Activated T-cell treated with anti-CD3 and anti-CD28 coated beads, Interleukin-2, amount 50 U/mL, for 24 hours (primary cell): ENCODE data around the gene FRMPD2.

Source experiments
- DNase-seq: peaks from one replicate; pipeline ENCODE4 v3.0.0-alpha.2; 2020
- H3K27ac Mint-ChIP-seq: 2 replicates; pipeline ENCODE4 v1.8.0; 2020; ENCODE audit warnings: mild to moderate bottlenecking, mixed read lengths
- H3K27me3 Mint-ChIP-seq: 2 replicates; pipeline ENCODE4 v1.8.0; 2020; ENCODE audit warnings: mixed read lengths
- H3K36me3 Mint-ChIP-seq: 2 replicates; pipeline ENCODE4 v1.8.0; 2020; ENCODE audit warnings: low read depth, mixed read lengths
- H3K4me1 Mint-ChIP-seq: 2 replicates; pipeline ENCODE4 v1.8.0; 2020; ENCODE audit warnings: low read depth, mixed read lengths
- H3K4me3 Mint-ChIP-seq: 2 replicates; pipeline ENCODE4 v1.8.0; 2020; ENCODE audit warnings: mild to moderate bottlenecking, moderate library complexity, mixed read lengths
- H3K9me3 Mint-ChIP-seq: 2 replicates; pipeline ENCODE4 v1.8.0; 2020; ENCODE audit warnings: mixed read lengths

The FRMPD2 gene

DNA sequence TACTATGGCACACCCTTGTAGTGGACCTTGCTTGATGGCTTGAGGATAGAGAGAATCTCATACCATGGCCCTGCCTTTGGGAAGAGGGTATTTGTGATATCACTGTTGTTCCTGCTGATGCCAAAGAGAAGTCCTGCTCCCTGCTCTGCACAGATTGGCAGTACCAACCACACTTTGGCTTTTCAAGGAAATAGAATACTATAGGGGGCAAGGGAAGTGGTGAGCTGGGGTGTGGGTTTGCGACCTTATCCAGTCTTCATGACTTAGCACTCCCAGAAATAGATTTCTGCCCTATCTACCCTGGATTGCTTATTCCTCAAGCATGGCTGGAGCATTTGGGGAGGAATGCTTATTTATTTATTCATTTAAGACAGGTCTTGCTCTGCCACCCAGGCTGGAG is 25.2 kb upstream of the FRMPD2 start:
- no peaks in the 10 kb centered on the region for H3K9me3 Mint-ChIP-seq
- no peak overlapping the region for H3K27ac Mint-ChIP-seq
- H3K4me3 Mint-ChIP-seq = no peak overlapping the region
- H3K4me1 Mint-ChIP-seq = peaks cover 2% of the 10 kb centered on the region
- H3K36me3 Mint-ChIP-seq = no peaks in the 10 kb centered on the region
- no peaks in the 10 kb centered on the region for H3K27me3 Mint-ChIP-seq
- no peak for DNase-seq

- no peak for DNase-seq
- no peak overlapping the region for H3K27ac Mint-ChIP-seq
- H3K4me3 Mint-ChIP-seq = no peak overlapping the region
- H3K36me3 Mint-ChIP-seq = no peaks in the 10 kb centered on the region
- no peaks in the 10 kb centered on the region for H3K27me3 Mint-ChIP-seq
- H3K9me3 Mint-ChIP-seq = no peaks in the 10 kb centered on the region
- peaks cover 2% of the 10 kb centered on the region for H3K4me1 Mint-ChIP-seq
Observed at GRCh38 chr10:48299066-48299465, 24.6 kb upstream of the FRMPD2 start.

GRCh38 chr10:48296576-48297098 is 22.1 kb upstream of the FRMPD2 start:
- Mint-ChIP-seq H3K4me1 (peaks cover 1% of the 10 kb centered on the region), H3K9me3 (no peaks in the 10 kb centered on the region), H3K27ac (no peak overlapping the region), H3K27me3 (no peaks in the 10 kb centered on the region), H3K36me3 (no peaks in the 10 kb centered on the region), H3K4me3 (no peak overlapping the region)
- no peak for DNase-seq

- no peak for DNase-seq
- H3K36me3 Mint-ChIP-seq = no peaks in the 10 kb centered on the region
- H3K9me3 Mint-ChIP-seq = no peaks in the 10 kb centered on the region
- H3K4me1 Mint-ChIP-seq = peaks cover 4% of the 10 kb centered on the region
- no peak overlapping the region for H3K27ac Mint-ChIP-seq
- peaks cover 4% of the 10 kb centered on the region for H3K27me3 Mint-ChIP-seq
- H3K4me3 Mint-ChIP-seq = no peak overlapping the region
Observed at GRCh38 chr10:48294431-48294830, 19.9 kb upstream of the FRMPD2 start.

DNA sequence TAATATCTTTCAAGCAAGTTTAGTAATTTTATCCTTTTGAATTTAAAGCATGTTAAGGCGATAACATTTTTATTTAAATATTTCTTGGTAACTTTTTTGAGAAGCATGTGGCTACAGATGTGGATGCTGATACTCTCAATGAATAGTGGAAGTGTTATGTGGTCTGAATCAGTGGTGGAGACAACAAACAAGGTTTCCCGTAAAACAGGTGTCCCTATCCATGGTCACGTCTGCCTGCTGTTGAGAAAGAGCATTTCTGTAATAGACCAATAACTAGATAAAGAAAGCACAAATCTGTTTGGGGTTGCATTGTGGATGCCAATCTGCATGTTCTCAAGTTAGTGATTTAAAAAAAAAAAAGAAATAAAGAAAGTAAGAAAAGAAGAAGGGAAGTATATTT is 18.1 kb upstream of the FRMPD2 start:
- H3K27ac Mint-ChIP-seq = no peak overlapping the region
- H3K36me3 Mint-ChIP-seq = no peaks in the 10 kb centered on the region
- no peak for DNase-seq
- H3K9me3 Mint-ChIP-seq = no peaks in the 10 kb centered on the region
- no peak overlapping the region for H3K4me3 Mint-ChIP-seq
- H3K4me1 Mint-ChIP-seq = peaks cover 8% of the 10 kb centered on the region
- H3K27me3 Mint-ChIP-seq = peaks cover 4% of the 10 kb centered on the region

DNA sequence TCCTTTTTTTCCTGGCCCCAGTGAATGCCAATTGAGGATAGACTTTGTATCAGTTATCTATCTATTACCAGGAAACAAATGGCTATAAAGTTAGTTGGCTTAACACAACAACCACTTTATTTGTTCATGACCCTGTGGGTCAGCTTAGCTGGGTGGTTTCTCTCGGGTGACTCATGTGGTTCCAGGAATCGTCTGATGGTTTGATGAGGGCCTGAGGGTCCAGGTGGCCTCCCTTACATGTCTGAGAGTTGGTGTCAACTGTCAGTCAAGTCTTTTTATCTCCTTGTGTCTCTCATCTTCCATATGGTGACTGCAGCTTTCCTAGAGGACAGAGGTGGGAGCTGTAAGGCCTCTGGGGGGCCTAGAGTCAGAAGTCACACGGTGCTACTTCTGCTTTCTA is 16.7 kb upstream of the FRMPD2 start:
- H3K27ac Mint-ChIP-seq = no peak overlapping the region

GRCh38 chr10:48290286-48290685 is 15.8 kb upstream of the FRMPD2 start:
- DNase-seq = no peak
- no peaks in the 10 kb centered on the region for H3K9me3 Mint-ChIP-seq
- H3K36me3 Mint-ChIP-seq = no peaks in the 10 kb centered on the region
- no peak overlapping the region for H3K4me3 Mint-ChIP-seq
- peaks cover 16% of the 10 kb centered on the region for H3K27me3 Mint-ChIP-seq
- peaks cover 8% of the 10 kb centered on the region for H3K4me1 Mint-ChIP-seq
- H3K27ac Mint-ChIP-seq = no peak overlapping the region

More for the DNA sequence above, 16.7 kb upstream of the FRMPD2 start:
- H3K4me3 Mint-ChIP-seq = no peak overlapping the region
- H3K36me3 Mint-ChIP-seq = no peaks in the 10 kb centered on the region
- DNase-seq = no peak
- no peaks in the 10 kb centered on the region for H3K9me3 Mint-ChIP-seq
- peaks cover 8% of the 10 kb centered on the region for H3K27me3 Mint-ChIP-seq
- peaks cover 8% of the 10 kb centered on the region for H3K4me1 Mint-ChIP-seq

- H3K4me1 Mint-ChIP-seq = peaks cover 8% of the 10 kb centered on the region
- no peaks in the 10 kb centered on the region for H3K9me3 Mint-ChIP-seq
- no peak overlapping the region for H3K4me3 Mint-ChIP-seq
- H3K27ac Mint-ChIP-seq = no peak overlapping the region
- DNase-seq = peak; percentile 63
- H3K27me3 Mint-ChIP-seq = peaks cover 22% of the 10 kb centered on the region
- H3K36me3 Mint-ChIP-seq = no peaks in the 10 kb centered on the region
Observed at GRCh38 chr10:48289501-48290238, 15.2 kb upstream of the FRMPD2 start.

GRCh38 chr10:48288661-48289060 is 14.2 kb upstream of the FRMPD2 start:
- no peak for DNase-seq
- H3K4me1 Mint-ChIP-seq = peaks cover 8% of the 10 kb centered on the region
- H3K4me3 Mint-ChIP-seq = no peak overlapping the region
- no peak overlapping the region for H3K27ac Mint-ChIP-seq
- no peaks in the 10 kb centered on the region for H3K9me3 Mint-ChIP-seq
- peaks cover 31% of the 10 kb centered on the region for H3K27me3 Mint-ChIP-seq
- no peaks in the 10 kb centered on the region for H3K36me3 Mint-ChIP-seq

- peaks cover 32% of the 10 kb centered on the region for H3K27me3 Mint-ChIP-seq
- peaks cover 8% of the 10 kb centered on the region for H3K4me1 Mint-ChIP-seq
- no peaks in the 10 kb centered on the region for H3K36me3 Mint-ChIP-seq
- no peak for DNase-seq
- H3K9me3 Mint-ChIP-seq = no peaks in the 10 kb centered on the region
- H3K4me3 Mint-ChIP-seq = no peak overlapping the region
- H3K27ac Mint-ChIP-seq = no peak overlapping the region
Observed at GRCh38 chr10:48287417-48288391, 13.2 kb upstream of the FRMPD2 start.

DNA sequence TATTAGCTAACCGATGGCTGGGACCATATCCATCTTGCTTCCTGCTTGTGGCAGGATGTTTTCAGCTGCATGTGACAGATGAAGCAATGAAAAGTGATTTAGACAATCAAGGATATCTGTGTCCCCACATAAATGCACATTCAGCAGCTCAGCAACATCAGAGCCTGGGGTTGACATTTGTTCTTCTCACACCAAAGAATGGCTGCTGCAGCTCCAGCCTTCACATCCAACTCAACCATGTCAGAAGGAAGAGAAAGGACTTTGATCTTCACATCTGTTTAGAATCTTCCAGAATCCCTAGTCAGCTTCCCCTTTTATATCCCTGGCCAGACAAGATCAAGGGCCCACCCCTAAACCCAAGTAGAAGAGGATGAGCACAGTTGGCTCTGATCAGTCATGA is 11.9 kb upstream of the FRMPD2 start:
- Mint-ChIP-seq H3K4me3 (no peak overlapping the region), H3K36me3 (no peaks in the 10 kb centered on the region), H3K27me3 (peaks cover 37% of the 10 kb centered on the region), H3K9me3 (peaks cover 8% of the 10 kb centered on the region), H3K4me1 (peaks cover 8% of the 10 kb centered on the region), H3K27ac (no peak overlapping the region)
- DNase-seq = no peak

GRCh38 chr10:48285710-48286109 is 11.2 kb upstream of the FRMPD2 start:
- no peak for DNase-seq
- H3K27me3 Mint-ChIP-seq = peaks cover 43% of the 10 kb centered on the region
- H3K4me1 Mint-ChIP-seq = peaks cover 8% of the 10 kb centered on the region
- H3K4me3 Mint-ChIP-seq = no peak overlapping the region
- no peak overlapping the region for H3K27ac Mint-ChIP-seq
- H3K36me3 Mint-ChIP-seq = no peaks in the 10 kb centered on the region
- peaks cover 13% of the 10 kb centered on the region for H3K9me3 Mint-ChIP-seq

DNA sequence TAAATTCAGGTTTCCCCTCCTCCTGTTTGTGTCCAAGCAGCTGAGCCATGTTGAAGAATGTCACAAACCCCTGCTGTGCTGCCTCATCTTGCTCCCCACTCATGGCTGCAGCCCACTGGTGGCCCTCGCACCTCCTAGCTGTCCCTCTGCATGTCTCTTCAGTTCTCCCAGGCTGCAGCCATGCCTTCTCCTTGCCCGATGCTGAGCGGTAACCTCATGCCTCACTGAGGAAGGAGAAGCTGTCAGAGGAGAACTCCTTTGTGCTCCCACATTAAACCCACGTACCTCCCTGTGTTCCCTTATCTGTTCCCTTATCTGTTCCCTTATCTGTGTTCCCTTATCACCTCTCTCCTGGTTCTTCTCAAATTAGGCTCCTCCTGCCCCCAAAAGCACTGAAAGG is 10.3 kb upstream of the FRMPD2 start:
- Mint-ChIP-seq H3K9me3 (peaks cover 13% of the 10 kb centered on the region), H3K27me3 (peaks cover 49% of the 10 kb centered on the region), H3K4me1 (peaks cover 7% of the 10 kb centered on the region), H3K27ac (no peak overlapping the region), H3K4me3 (no peak overlapping the region), H3K36me3 (no peaks in the 10 kb centered on the region)
- DNase-seq = no peak

DNA sequence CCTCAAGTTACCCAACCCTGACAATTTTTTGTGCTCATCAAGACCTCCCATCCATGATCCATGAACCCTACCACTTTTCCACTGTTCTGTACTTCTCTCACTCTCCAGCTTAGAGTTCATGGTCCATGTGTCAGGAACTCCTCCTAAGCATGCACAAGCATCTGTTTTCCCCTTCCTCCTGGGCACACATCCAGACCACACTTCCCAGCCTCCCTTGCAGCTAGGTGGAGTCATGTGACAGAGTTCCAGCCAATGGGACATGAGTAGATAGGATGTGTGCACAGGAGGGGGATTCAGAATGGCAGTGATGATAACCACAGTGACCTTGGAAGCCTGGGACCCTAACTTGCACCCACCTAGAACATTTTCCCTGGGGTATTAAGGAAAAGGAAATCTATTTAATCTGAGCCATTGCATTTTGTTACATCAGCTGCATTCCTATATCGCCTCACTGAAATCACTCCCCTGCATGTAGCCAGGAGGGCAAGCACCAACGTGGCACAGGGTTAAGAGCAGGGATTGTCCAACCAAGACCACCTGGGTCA is 9.6 kb upstream of the FRMPD2 start:
- peaks cover 3% of the 10 kb centered on the region for H3K4me1 Mint-ChIP-seq
- no peak overlapping the region for H3K4me3 Mint-ChIP-seq
- peaks cover 13% of the 10 kb centered on the region for H3K9me3 Mint-ChIP-seq
- H3K36me3 Mint-ChIP-seq = no peaks in the 10 kb centered on the region
- H3K27me3 Mint-ChIP-seq = peaks cover 53% of the 10 kb centered on the region
- DNase-seq = no peak
- H3K27ac Mint-ChIP-seq = no peak overlapping the region
